Renal cortical epithelial cell (primary cell): Measurements from ENCODE around the gene CPE. TPM values are rescaled to one million over a fixed set of nuclear protein-coding genes. Genes with fewer than 3 reads are reported as not detected.
"Not testable (repeated sequence)": the region's sequence is repeated elsewhere in the genome, so short reads cannot be mapped to it uniquely, and the experiment has no call there.

Source experiments
- DNase-seq: peaks from one replicate; pipeline ENCODE4 v3.0.0-alpha.2; 2011; ENCODE audit warnings: low read depth
- total RNA-seq: library from RNA; depleted of rRNA; stranded (reverse); fragments of >200 nt; gene quantifications from 2 replicates; pipeline ENCODE4 v1.2.3, GENCODE V29; 2014

CPE gene
- total RNA-seq, 1 donor from 2014 or later, result 32.8 TPM

DNA sequence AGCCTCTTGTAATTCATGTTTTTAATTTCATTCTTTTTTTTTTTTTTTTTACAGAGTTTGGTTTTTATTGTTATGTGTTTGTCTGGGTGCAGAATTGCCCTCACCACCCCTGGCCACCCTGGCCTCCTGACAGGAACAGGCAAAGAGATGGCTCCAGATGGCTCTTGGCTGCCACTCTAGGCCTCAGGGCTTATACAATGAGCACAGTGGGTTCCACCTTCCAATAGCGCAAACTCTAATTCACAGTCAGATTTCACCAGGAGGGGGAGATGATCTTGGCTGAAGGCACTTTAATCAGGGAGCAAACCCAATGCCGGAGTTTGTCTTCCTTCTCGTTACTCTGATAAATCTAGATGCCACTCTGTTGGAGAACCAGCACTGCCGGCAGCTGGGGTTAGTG, 24.8 kb downstream of the CPE start:
- DNase-seq, result no peak

DNA sequence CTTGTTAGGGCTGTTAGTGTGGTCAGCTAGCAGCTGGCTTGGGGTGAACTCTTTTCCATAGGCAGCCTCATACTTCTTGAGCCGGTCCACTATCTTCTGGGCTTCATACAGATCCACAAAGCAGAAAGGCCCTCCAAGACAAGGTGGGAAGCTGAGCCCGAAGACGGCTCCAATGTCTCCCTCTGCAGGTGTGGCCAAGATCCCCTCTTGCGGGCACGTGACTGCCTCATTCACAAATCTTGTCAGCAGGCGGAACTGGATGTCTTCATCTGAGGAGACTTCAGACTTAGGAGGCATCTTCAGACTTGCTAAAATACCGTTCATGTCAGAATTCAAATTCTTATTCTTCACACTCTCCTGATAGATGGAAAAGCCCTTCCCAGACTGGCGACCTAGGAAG, 25.3 kb downstream of the CPE start:
- DNase-seq, result no peak

DNA sequence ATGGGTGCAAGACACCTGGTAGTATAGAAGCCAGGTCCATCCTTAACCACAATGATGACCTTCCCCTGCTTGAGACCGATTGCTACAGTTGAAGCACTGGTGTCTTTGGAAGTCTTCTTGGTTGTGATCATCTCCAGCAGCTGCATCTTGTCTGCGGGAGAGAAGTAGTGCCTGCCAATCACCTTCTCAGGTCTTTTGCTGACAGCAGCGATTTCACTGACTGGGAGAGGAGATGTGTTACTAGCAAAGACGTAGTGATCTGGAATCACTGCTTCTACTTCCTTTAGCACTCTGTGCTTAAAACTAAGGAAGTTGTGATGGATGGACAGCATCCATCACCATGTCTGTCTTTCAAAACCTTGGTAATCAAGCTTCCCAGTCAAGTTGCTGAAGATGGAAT, 25.9 kb downstream of the CPE start:
- no peak for DNase-seq

DNA sequence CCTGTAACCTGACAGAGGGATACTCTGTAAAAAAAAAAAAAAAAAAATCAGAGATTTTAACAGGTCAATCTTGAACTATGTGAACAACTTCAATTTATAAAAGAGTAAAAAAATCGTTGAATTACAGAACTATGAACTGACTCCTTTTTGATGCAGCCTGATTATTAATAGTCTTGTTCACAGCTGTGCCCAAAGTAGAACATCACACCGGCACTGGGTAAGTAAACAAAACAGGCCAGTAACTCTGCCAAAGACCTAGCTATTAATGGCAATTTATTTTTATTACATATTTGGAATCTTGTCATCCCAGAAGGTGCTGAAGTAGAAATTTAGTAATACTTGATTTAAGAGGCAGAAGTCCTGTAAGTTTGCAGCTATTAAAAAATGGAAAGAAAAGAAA, 31.4 kb downstream of the CPE start:
- no peak for DNase-seq

DNA sequence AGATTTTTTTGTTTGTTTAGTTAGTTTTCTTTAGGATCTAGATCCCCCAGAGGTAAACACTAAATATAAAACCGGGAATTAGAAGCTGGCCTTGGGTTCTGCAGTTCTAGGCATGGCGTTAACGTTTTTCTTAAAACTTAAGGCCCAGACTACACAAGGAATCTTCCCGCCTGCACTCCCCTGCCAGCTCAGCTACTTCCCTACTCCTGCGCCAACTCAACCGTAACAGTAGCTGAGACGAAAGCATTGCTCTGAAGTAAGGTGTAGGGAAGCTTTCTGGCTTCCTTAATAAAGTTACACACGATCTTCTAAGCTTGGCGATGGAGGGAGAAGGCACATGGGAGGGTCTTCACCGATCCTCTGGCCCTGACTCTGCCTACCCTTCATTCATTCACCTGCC, 37.1 kb downstream of the CPE start:
- DNase-seq, result peak; percentile 57

DNA sequence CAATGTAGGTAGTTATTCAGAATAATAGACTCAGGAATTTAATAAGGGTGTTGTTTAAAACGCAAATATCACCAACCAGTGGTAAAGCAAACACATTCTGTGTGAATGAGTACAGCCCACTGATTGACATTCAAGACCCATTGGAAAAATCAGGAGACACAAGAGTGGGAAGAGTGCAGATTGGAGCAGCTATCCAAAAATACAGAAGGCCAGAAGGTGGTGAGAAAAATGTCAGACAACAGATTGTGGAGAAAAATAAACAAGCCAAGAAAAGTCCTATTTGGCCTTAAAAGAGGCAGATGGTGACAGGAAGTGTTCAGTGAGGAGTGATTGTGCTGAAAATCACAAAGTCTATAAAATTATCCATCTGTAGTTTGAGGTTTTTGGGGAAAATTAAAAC, 39.3 kb downstream of the CPE start:
- no peak for DNase-seq

DNA sequence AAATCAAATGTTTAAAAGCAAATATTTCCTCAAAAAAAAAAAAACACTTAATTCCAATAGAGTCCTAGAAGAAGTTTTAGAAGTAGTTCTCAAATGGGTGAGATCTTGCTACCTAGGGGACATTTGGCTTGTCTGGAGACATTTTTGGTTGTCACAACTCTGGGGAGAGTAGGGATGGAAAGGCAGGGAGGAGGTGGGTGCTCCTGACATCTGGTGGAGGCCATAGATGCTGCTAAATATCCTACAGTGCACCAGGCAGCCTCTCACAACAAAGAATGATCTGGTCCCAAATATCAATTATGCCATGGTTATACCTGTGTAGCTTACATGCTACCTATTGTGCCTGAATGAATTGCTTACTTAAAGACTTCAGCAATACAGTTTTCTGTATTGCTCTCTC, 46.8 kb downstream of the CPE start:
- no peak for DNase-seq

DNA sequence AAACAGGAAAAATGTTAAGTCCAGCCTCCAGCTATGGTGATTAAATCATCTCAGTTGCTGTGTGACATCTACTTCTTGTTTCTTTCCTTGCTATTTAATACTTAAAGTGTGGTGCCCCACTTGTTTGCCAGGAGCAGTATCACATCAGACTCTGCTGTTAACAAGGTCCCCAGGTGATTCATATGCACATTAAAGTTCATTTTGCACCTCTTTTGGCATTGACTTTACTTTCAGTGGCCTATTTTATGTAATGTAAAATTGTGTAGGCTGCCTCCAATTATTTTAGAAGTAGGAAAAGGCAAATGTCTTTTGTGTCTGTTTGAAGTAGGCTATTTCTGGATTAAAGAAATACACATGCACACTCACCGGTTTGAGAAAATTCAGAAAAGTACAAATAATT, 47.5 kb downstream of the CPE start:
- no peak for DNase-seq

DNA sequence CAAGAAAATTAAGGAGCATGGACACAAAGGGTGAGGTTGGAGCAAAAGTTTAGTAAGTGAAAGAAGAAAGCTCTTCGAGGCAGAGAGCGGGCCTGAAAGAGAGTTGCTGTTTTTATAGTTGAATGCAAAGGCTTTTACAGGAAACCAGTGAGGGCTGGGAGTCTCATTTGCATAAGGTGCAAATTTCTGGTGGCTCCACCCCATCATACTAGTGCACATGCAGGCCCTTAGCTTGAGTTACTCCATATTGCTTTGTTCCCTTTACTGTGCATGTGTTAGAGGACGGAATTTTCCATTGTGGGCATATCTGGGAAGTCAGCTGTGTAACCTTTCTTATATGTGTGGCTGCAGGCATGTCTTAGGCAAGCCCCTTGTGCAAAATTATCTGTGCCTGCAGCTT, 48.0 kb downstream of the CPE start:
- no peak for DNase-seq

DNA sequence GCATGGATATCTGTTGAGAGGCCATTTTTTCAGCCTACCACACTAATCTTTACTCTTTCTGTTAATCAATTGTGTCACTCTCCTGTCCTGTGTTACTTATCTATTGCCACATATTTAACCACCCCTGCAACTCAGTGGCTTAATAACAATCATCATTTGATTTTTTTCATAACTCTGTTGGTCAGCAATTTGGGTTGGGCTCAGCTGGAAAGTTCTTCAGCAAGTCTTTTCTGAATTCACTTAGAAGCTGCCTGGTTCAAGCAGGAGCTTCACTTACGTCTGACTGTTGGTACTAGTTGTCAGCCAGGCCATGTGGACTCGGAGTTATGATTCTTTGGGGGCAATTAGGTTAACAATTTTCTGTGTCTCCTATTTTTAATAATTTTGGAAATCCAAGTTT, 50.1 kb downstream of the CPE start:
- DNase-seq, result no peak

DNA sequence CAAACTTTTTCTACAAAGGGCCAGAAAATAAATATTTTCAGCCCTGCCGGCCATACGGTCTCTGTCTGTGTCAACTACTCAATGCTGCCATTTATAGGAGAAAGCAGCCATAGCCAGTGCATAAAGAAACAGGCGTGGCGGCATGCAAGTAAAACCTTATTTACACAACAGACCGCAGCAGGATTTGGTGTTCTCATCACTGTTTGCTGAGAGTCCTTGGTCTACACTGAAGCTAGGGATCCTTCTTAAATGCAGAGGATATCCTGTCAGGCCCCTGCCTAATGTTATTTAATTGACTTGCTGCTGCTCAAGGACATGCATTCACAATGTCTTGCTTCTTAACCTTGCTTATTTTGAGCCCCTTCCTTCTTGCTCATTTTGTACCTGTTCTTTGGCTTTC, 54.7 kb downstream of the CPE start:
- no peak for DNase-seq

DNA sequence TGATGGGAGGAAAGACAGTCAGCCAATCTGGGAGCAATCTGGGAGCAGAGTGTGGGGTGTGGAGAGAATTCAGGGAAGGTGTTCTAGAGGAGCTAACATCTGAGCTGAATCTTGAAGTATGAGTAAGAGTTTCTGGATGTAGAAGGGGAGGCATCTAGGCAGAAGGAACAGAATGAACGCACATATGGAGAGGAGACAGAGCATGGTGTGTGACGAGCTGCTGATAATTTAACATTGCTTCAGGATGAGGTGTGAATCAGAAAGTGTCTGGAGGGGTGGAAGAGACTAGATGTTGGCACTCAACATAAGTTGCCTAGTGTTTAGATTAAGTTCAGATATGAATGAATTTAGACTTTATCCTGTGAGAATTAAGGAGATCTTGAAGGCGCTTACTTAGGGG, 58.9 kb downstream of the CPE start:
- DNase-seq, result no peak

DNA sequence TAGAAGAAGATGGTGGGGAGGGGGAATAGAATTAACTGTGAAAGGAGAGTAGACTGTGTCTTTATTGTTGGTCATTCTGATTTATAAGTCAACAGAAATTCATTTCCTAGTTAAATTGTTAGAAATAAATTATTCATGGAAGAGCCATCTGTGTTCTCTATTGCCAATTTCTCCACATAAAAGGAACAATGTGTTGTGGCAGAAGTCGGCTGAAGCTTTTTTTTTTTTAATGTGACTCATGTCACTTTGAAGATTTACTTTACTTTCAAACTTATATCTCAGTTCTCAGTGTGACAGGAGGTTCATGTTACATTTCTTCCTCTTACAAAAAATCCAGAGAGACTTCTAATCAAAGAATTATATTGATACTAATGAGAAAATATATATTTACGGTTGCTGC, 60.5 kb downstream of the CPE start:
- DNase-seq, result peak; percentile 35

DNA sequence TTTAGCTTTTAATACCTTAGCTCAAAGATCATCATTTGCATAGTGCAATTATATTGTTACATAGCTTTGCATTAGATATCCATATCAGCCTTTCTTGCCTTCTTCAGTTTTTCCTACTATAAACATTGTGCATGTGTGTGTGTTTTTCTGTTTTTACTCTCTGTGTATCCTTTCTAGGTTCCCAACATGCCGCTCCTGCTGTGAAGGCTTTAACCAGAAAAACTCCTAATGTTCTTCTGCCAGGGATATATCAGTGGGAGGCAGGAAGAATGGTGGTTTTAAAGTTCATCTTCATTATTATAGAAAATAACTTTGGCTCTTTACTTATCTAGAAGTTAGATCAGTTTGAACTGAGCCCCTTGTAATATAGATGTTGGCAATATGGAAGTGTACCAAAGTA, 61.2 kb downstream of the CPE start:
- no peak for DNase-seq

DNA sequence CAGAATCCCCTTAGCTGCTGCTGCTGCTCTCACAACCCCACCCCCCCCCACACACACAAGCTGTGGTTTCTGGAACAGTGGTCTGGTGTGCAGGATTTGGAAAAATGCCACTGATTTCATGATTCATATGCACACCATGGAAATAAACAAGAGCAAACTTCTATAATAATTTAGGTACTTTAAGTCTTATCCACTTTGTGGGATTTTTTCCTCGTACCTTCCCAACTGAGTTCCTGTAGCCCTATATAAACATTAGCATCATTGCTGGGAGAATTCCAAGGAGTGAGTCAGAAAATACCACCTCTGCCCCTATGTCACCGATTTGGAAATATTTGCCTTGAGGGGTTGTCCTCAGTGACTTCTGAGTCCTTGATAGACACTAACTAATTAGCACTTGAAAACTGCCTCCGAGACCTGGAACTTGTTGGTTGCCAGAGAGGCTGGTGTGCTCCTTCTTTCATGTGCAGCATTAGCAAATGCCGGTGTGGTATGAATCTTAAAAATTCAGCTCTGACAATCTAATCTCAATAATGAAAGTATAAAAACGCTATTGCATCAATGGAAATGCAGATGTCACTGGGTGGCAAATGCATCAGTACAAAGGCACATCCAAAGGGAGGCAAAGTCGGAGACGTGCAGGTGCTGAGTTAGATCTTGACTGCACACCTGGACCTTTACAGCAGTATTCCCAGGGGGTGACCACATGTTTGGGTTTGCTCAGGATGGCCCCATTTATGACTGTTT, 61.8 kb downstream of the CPE start:
- peak; percentile 92 for DNase-seq

DNA sequence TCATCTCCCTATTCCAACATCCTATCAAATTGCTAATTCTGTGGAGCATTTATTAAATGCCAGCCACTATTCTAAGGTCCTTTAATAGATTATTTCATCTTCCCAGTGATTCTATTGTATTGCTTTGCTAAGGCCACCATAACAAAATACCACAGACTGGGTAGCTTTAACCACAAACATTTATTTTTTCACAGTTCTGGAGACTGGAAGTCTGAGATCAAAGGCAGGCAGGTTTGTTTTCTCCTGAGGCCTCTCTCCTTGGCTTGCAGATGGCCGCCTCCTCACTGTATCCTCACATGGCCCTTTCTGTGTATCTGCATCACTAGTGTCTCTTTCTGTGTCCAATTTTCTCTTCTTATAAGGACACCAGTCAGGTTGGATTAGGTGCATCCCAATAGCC, 64.5 kb downstream of the CPE start:
- peak; percentile 74 for DNase-seq

DNA sequence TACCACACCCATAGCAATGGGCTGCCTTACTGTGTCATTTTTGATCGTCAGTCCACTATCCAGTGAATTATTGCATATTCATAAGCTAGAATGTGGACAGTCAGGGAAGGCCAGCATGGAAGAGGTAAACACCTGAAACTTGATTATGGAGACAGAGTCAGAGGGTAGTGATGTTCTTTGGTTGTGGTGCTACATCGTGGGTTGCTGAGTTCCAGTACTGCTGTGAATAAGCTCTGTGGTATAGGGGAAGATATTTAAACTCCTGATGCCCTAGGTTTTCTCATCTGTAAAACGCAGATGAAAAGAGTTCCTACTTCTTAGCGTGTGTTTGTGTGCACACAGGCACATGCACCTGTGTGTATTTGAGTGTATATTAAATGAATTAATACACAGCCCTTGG, 69.9 kb downstream of the CPE start:
- no peak for DNase-seq

DNA sequence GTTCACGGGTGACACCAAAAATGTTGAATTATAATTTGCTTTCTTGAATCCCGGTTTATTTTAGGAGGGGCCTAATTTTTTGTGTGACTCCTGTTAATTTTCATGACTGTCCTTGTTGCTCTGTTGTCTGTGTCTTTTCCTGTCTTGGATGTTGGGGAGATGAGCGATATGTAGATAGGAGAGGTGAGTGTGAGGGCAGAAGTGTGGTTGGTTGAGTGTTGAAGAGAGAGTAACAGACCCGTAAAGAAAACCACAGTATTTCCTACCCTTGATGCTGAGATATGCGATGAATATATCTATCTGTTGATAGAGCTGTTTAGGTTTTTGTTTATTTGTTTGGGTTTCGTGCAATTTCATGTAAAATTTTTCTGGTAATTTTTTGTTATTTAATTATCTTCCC, 70.5 kb downstream of the CPE start:
- DNase-seq, result no peak

DNA sequence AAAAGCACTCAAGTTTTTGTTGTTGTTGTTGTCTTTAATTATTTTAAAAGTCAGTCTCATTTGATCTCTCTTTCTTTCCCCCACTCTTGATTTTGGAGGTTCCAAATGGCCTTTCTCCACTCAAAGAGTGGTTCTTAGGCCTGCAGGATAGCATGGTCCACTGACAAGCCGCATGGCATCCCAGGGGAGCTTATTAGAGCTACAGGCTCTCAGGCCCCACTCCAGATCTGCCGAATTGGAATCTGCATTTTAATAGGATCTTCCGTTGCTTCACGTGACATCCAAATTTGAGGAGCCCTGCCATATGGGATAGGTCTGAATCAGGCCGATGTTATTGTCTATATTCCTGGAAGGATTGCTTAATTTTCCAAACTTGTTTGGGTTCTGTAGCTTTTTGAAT, 72.1 kb downstream of the CPE start:
- no peak for DNase-seq

DNA sequence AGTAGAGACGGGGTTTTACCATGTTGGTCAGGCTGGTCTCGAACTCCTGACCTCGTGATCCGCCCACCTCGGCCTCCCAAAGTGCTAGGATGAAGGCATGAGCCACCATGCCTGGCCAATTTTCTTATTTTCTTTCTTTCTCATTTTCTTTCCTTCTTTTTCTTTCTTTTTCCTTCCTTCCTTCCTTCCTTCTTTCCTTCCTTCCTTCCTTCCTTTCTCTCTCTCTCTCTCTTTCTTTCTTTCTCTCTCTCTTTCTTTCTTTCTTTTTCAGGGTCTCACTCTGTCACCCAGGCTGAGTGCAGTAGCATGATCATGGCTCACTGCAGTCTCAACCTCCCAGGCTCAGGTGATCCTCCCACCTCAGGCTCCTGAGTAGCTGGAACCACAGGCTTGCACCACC, 74.3 kb downstream of the CPE start:
- not testable (repeated sequence) for DNase-seq

DNA sequence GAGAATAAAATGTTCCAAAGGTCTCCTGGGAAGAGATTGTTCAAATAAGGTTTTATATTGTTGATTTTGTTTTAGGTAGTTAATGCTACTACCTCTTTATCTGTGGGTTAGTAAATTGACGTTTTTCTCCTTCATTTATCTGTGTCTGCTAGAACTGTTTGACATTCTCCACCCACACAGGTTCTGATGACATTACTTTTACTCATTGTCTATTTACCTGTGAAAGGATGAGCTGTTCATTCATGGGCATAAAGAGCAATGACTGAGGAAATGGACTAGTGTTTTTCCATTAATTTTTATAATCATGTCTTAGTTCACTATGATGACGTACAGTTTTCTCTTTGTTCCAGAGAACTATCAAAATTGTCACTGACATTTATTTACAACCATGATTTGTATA, 75.6 kb downstream of the CPE start:
- no peak for DNase-seq

DNA sequence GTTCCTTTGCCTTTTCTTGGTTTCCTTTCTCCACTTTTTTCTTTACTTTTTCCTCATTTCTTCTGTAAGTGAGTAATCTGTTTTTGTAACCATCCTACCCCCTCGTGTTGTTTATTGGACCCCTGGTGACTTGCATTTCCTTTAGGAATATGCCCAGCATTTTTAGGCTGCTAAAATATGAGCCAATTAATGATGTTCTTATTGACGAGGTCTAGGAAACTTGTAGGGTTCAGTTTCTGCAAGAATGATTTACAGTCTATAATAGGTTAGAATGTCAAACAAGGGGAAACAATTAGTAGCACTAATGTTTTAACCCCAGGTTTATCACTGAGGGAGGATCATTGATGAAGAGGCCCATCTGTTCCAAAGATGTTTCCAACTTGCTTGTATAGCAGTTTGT, 79.0 kb downstream of the CPE start:
- no peak for DNase-seq

DNA sequence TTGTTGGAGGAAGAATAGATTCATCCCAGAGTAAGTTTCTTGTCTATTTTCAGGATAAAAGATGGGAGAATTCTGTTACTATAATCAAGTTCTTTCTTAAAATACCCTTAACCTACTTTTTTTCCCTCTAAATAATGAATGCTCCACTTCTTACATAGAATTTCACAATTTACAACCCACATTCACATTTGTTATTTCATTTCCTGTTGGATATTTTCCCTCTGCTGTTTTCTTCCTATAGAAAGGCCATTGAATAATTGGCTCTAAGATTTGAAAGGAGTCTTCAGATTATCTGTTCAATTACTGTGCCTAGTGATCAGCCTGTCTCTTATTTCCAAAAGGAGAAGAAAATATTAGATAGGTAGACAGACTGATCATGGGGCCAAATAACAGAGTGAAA, 79.7 kb downstream of the CPE start:
- DNase-seq, result no peak

DNA sequence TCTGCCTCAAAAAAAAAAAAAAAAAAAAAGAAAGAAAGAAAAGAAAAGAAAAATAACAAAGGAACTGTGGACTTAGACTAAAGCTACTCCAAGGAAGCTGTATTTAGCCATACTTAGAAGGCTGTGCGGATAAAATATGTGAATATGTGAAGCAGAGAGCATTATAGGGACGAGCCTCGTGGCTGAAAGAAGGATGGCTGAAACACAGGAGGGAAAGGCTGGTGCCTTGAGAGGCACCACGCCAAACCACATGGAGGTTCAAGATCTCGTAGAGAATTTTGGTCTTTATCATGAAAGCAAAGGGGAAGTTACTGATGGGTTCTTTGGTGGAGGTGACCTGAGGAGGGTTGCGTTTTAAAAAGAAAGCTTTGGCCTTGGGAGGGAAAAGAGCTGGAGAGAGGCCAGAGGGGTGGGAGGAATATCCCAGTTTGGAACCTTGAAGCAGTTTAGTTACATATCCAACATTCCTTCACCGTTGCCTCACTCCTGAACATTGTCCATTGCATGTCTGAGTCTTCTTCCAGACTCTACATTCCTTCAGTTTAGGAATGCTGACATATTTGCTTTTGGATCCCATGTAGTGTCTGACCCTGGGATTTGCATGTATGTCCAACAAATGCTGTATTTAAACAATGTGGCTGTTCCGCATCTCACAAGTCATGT, 82.5 kb downstream of the CPE start:
- peak; percentile 54 for DNase-seq
